MM.1S (cell line): ENCODE data around the gene CTRB2.

Experiments used
- CTCF ChIP-seq: fragments of 300-600 bp; sonication (generic); IDR thresholded peaks from 2 replicates; pipeline ENCODE4 v1.5.1; 2016; ENCODE audit warnings: antibody characterized with exemption, low read length, mixed read lengths
- EZH2 ChIP-seq: fragments of 300-600 bp; sonication (generic); optimal IDR thresholded peaks from 2 replicates; pipeline ENCODE3; 2017; ENCODE audit warnings: low read depth, mild to moderate bottlenecking, antibody characterized with exemption, low read length, mixed read lengths

- TF ChIP-seq CTCF: no peak
- TF ChIP-seq EZH2: no peak
These were observed 28.8 kb upstream of the CTRB2 start for GRCh38 chr16:75235721-75236193.
